HCT116 (cell line): ENCODE results near the gene SLC19A1.

ENCODE experiments used
- JUND ChIP-seq: IDR thresholded peaks from 2 replicates; pipeline ENCODE4 v1.6.1; 2012
- POLR2A ChIP-seq: IDR thresholded peaks from 2 replicates; pipeline ENCODE4 v1.7.0; 2011; ENCODE audit warnings: borderline replicate concordance; ENCODE audit not compliant: insufficient read depth, insufficient read length; ENCODE audit errors: extremely low read depth
- POLR2AphosphoS5 ChIP-seq: IDR thresholded peaks from 2 replicates; pipeline ENCODE4 v1.6.1; 2011; ENCODE audit warnings: mild to moderate bottlenecking, low read depth, low read length, moderate library complexity
- TF ChIP-seq, protein P1 (sequence below): IDR thresholded peaks from 2 replicates; pipeline ENCODE4 v1.6.1; 2012
- TF ChIP-seq, protein P2 (sequence below), 3 experiments: fragments of 200-600 bp in 1 of 3; sonication (generic) in 1 of 3; IDR thresholded peaks in 2 of 3; conservative IDR thresholded peaks in 1 of 3; 2 replicates each; pipeline ENCODE4 v1.5.1; 2012 to 2017; ENCODE audit warnings: low read depth in 2 of 3, low read length in 2 of 3, antibody characterized with exemption in 1 of 3, borderline replicate concordance in 1 of 3, control low read depth in 1 of 3, mild to moderate bottlenecking in 1 of 3, mixed read lengths in 1 of 3, mixed run types in 1 of 3, moderate library complexity in 1 of 3; ENCODE audit not compliant: insufficient read depth in 1 of 3

DNA sequence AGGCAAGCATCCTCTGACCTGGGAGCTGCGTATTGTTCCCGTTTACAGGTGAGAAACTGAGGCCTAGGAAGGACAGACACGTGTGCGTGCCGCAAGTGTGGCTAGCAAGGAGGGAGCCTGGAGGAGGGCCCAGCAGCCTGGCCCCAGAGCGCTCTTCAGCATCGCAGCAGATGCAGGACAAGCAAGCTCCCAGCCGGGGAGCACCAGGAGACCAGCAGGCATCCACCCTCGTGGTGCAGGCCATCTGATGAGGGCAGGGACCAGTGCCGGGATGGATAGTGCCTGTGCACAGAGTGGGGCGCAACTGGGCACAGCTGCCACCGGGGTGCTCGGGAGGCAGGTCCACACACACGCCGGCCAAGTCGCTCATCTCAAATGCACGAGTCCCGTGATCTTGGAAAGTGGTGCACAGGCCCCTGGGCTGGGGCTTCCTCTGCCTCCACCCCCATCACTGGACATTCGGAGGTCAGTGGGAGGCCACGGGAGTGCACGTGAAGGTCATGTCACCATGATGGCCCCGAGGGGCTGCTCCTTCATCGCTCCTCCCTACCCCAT, 82.2 kb downstream of the SLC19A1 start:
- TF ChIP-seq POLR2AphosphoS5 (no peak), JUND (no peak), POLR2A (no peak)
- TF ChIP-seq, protein P1, sequence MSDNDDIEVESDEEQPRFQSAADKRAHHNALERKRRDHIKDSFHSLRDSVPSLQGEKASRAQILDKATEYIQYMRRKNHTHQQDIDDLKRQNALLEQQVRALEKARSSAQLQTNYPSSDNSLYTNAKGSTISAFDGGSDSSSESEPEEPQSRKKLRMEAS, result no peak
- TF ChIP-seq, protein P2, sequence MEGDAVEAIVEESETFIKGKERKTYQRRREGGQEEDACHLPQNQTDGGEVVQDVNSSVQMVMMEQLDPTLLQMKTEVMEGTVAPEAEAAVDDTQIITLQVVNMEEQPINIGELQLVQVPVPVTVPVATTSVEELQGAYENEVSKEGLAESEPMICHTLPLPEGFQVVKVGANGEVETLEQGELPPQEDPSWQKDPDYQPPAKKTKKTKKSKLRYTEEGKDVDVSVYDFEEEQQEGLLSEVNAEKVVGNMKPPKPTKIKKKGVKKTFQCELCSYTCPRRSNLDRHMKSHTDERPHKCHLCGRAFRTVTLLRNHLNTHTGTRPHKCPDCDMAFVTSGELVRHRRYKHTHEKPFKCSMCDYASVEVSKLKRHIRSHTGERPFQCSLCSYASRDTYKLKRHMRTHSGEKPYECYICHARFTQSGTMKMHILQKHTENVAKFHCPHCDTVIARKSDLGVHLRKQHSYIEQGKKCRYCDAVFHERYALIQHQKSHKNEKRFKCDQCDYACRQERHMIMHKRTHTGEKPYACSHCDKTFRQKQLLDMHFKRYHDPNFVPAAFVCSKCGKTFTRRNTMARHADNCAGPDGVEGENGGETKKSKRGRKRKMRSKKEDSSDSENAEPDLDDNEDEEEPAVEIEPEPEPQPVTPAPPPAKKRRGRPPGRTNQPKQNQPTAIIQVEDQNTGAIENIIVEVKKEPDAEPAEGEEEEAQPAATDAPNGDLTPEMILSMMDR (IDR thresholded peaks at IDR 0.05 in 2 of 3, conservative IDR thresholded peaks at IDR 0.05 in 1 of 3; ENCODE audit: borderline replicate concordance in 1 of 3, insufficient read depth in 1 of 3, low read depth in 2 of 3, low read length in 2 of 3), result no peak
